H9 (cell line): ENCODE measurements around the gene NTRK3. TPM values are rescaled to one million over a fixed set of nuclear protein-coding genes. Genes with fewer than 3 reads are reported as not detected.

ENCODE experiments used
- DNase-seq: peaks from one replicate; pipeline ENCODE4 v3.0.0-alpha.2; 2017
- H2AFZ ChIP-seq: one replicate; pipeline ENCODE4 v1.6.1; 2013; ENCODE audit warnings: mild to moderate bottlenecking, low read length, control low read depth, moderate library complexity
- H2AK5ac ChIP-seq: 2 replicates; pipeline ENCODE4 v1.6.1; 2013; ENCODE audit warnings: low read length, control low read depth, mixed read lengths; ENCODE audit not compliant: insufficient read length
- H2BK120ac ChIP-seq: one replicate; pipeline ENCODE4 v1.6.1; 2013; ENCODE audit warnings: low read depth, mild to moderate bottlenecking, low read length, control low read depth, inconsistent platforms; ENCODE audit not compliant: poor library complexity, severe bottlenecking
- H2BK12ac ChIP-seq: 2 replicates; pipeline ENCODE4 v1.6.1; 2013; ENCODE audit warnings: low read length, control low read depth, mixed read lengths, low read depth; ENCODE audit not compliant: insufficient read length
- H2BK15ac ChIP-seq: 2 replicates; pipeline ENCODE4 v1.6.1; 2013; ENCODE audit warnings: low read depth, low read length, control low read depth
- H2BK20ac ChIP-seq: one replicate; pipeline ENCODE4 v1.6.1; 2013; ENCODE audit warnings: low read depth, mild to moderate bottlenecking, low read length, control low read depth, inconsistent platforms; ENCODE audit not compliant: poor library complexity, severe bottlenecking
- H2BK5ac ChIP-seq: 2 replicates; pipeline ENCODE4 v1.6.1; 2013; ENCODE audit warnings: low read length, control low read depth, mixed read lengths; ENCODE audit not compliant: insufficient read length
- H3K14ac ChIP-seq: 2 replicates; pipeline ENCODE4 v1.6.1; 2013; ENCODE audit warnings: low read length, control low read depth; ENCODE audit not compliant: insufficient read depth
- H3K18ac ChIP-seq: 2 replicates; pipeline ENCODE4 v1.6.1; 2013; ENCODE audit warnings: low read depth, mild to moderate bottlenecking, mixed read lengths, low read length, control low read depth; ENCODE audit not compliant: insufficient read length
- H3K23ac ChIP-seq: 2 replicates; pipeline ENCODE4 v1.6.1; 2013; ENCODE audit warnings: low read length, control low read depth, mixed read lengths, low read depth; ENCODE audit not compliant: insufficient read length
- H3K23me2 ChIP-seq: 2 replicates; pipeline ENCODE4 v1.6.1; 2013; ENCODE audit warnings: low read depth, mild to moderate bottlenecking, mixed read lengths, low read length, control low read depth; ENCODE audit not compliant: insufficient read length, poor library complexity, severe bottlenecking
- H3K27ac ChIP-seq: 2 replicates; pipeline ENCODE4 v1.5.1; 2013; ENCODE audit warnings: low read length, control low read depth, mixed read lengths, low read depth; ENCODE audit not compliant: insufficient read length
- H3K27me3 ChIP-seq: 2 replicates; pipeline ENCODE4 v1.6.1; 2013; ENCODE audit warnings: low read length, control low read depth, inconsistent platforms; ENCODE audit not compliant: insufficient read depth
- H3K4ac ChIP-seq: 2 replicates; pipeline ENCODE4 v1.6.1; 2013; ENCODE audit warnings: low read depth, mild to moderate bottlenecking, control low read depth, inconsistent platforms, low read length, moderate library complexity
- H3K4me1 ChIP-seq: 2 replicates; pipeline ENCODE4 v1.6.1; 2013; ENCODE audit warnings: low read length, control low read depth, inconsistent platforms; ENCODE audit not compliant: insufficient read depth
- H3K4me2 ChIP-seq: 2 replicates; pipeline ENCODE4 v1.6.1; 2013; ENCODE audit warnings: low read length, control low read depth, mixed read lengths; ENCODE audit not compliant: insufficient read length, insufficient read depth
- H3K56ac ChIP-seq: 2 replicates; pipeline ENCODE4 v1.6.1; 2013; ENCODE audit warnings: low read depth, mild to moderate bottlenecking, mixed read lengths, low read length, control low read depth; ENCODE audit not compliant: insufficient read length
- H3K79me1 ChIP-seq: 2 replicates; pipeline ENCODE4 v1.6.1; 2013; ENCODE audit warnings: low read depth, mild to moderate bottlenecking, moderate library complexity, low read length, control low read depth, inconsistent platforms; ENCODE audit not compliant: insufficient read depth, poor library complexity, severe bottlenecking
- H3K79me2 ChIP-seq: 2 replicates; pipeline ENCODE4 v1.6.1; 2013; ENCODE audit warnings: low read length, control low read depth, inconsistent platforms; ENCODE audit not compliant: insufficient read depth
- H3K9ac ChIP-seq: 2 replicates; pipeline ENCODE4 v1.6.1; 2013; ENCODE audit warnings: low read length, control low read depth, mixed read lengths; ENCODE audit not compliant: insufficient read length; ENCODE audit errors: extremely low read depth
- H3K9me3 ChIP-seq: one replicate; pipeline ENCODE4 v1.6.1; 2013; ENCODE audit warnings: low read depth, low read length, inconsistent platforms; ENCODE audit not compliant: control insufficient read depth
- H3T11ph ChIP-seq: one replicate; pipeline ENCODE4 v1.6.1; 2013; ENCODE audit warnings: mild to moderate bottlenecking, low read length, control low read depth, inconsistent platforms
- H4K20me1 ChIP-seq: one replicate; pipeline ENCODE4 v1.6.1; 2013; ENCODE audit not compliant: control insufficient read depth, insufficient read length, insufficient read depth
- H4K5ac ChIP-seq: 2 replicates; pipeline ENCODE4 v1.6.1; 2013; ENCODE audit warnings: low read depth, mild to moderate bottlenecking, mixed read lengths, low read length, control low read depth; ENCODE audit not compliant: insufficient read length
- H4K8ac ChIP-seq: replicated peaks from 2 replicates; pipeline ENCODE4 v1.6.1; 2013; ENCODE audit warnings: low read length, control low read depth, mixed read lengths, low read depth; ENCODE audit not compliant: insufficient read length
- H4K91ac ChIP-seq: 2 replicates; pipeline ENCODE4 v1.6.1; 2013; ENCODE audit warnings: low read depth, mild to moderate bottlenecking, moderate library complexity, mixed read lengths, low read length, control low read depth; ENCODE audit not compliant: insufficient read length
- H3K27ac Mint-ChIP-seq, 3 experiments: 2 replicates in 2 of 3; 3 replicates in 1 of 3; pipeline ENCODE4 v1.8.0; 2020 to 2021; ENCODE audit warnings: mixed read lengths in 3 of 3, mild to moderate bottlenecking in 1 of 3, moderate library complexity in 1 of 3
- H3K27me3 Mint-ChIP-seq: 2 replicates; pipeline ENCODE4 v1.8.0; 2021; ENCODE audit warnings: low read depth, mild to moderate bottlenecking, moderate library complexity, mixed read lengths
- H3K36me3 Mint-ChIP-seq, 3 experiments: 2 replicates in 2 of 3; 3 replicates in 1 of 3; pipeline ENCODE4 v1.8.0; 2020 to 2021; ENCODE audit warnings: low read depth in 3 of 3, mixed read lengths in 3 of 3; ENCODE audit not compliant: insufficient read depth in 1 of 3
- H3K4me1 Mint-ChIP-seq, 2 experiments: 2 replicates each; pipeline ENCODE4 v1.8.0; 2020; ENCODE audit warnings: mixed read lengths in 2 of 2
- H3K4me3 Mint-ChIP-seq, 2 experiments: 2 replicates in 1 of 2; 3 replicates in 1 of 2; pipeline ENCODE4 v1.8.0; 2020 to 2021; ENCODE audit warnings: mild to moderate bottlenecking in 2 of 2, mixed read lengths in 2 of 2, moderate library complexity in 1 of 2
- H3K9me3 Mint-ChIP-seq, 2 experiments: 2 replicates in 1 of 2; 3 replicates in 1 of 2; pipeline ENCODE4 v1.8.0; 2020; ENCODE audit warnings: mild to moderate bottlenecking in 2 of 2, mixed read lengths in 2 of 2, moderate library complexity in 1 of 2
- CTCF ChIP-seq: fragments of 200-600 bp; sonication (generic); conservative IDR thresholded peaks from 3 replicates; pipeline ENCODE4 v1.8.0; 2021; ENCODE audit warnings: antibody characterized with exemption, mild to moderate bottlenecking
- WGBS: extraction: QIAGEN DNeasy Blood & Tissue Kit; methylation state at CpG from one replicate; pipeline ENCODE4 v1.1.7; 2013; ENCODE audit warnings: missing lambda C conversion rate, low lambda C conversion rate, mixed read lengths; ENCODE audit not compliant: insufficient read length; ENCODE audit errors: extremely low coverage; 5-methylcytosine and 5-hydroxymethylcytosine counted together
- total RNA-seq: library from RNA; stranded (reverse); gene quantifications from 2 replicates; pipeline ENCODE4 v1.2.1, GENCODE V29; 2021

Gene NTRK3
- total RNA-seq, 1 experiment from 2014 or later, result 2.5 TPM

DNA sequence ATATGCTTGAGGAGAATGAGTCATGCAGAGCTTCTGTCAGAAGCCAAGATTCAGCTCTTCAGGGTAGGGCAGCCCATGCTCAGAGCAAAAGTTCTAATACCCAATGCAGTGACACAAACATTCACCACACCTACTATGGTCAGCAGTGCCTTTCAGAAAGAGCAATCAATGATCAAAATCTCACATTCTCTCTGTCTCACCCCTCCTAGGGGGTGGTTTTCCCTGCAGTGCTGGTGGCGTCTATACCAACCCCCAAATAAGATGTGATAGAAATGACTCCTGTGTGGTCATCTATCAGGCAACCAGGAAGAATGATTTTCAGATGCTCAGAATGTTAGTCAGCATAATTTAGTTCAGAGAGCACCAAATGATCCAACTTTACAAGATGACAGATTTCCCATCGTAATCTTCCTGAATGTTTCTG is 385.3 kb downstream of the NTRK3 start:
- Histone ChIP-seq H3K23ac (no peak overlapping the region), H3K4me1 (no peaks in the 10 kb centered on the region), H2AK5ac (no peak overlapping the region), H2BK15ac (no peak overlapping the region), H3K9me3 (no peaks in the 10 kb centered on the region), H3K14ac (no peak overlapping the region), H3K56ac (no peak overlapping the region), H3K9ac (no peak overlapping the region), H4K5ac (no peak overlapping the region), H4K8ac (no peak overlapping the region), H4K20me1 (no peaks in the 10 kb centered on the region), H2BK120ac (no peak overlapping the region), H3K79me2 (no peaks in the 10 kb centered on the region), H2BK5ac (no peak overlapping the region), H3K27me3 (no peaks in the 10 kb centered on the region), H3K23me2 (no peaks in the 10 kb centered on the region), H2AFZ (no peak overlapping the region), H3K27ac (no peak overlapping the region), H2BK20ac (no peak overlapping the region), H3K18ac (no peak overlapping the region), H3K4me2 (no peak overlapping the region), H4K91ac (no peak overlapping the region), H3K79me1 (no peaks in the 10 kb centered on the region), H3K4ac (no peak overlapping the region), H3T11ph (no peak overlapping the region), H2BK12ac (no peak overlapping the region)
- H3K9me3 Mint-ChIP-seq, result no peaks in the 10 kb centered on the region
- H3K36me3 Mint-ChIP-seq, result no peaks in the 10 kb centered on the region
- H3K4me3 Mint-ChIP-seq, result no peak overlapping the region
- H3K4me1 Mint-ChIP-seq, result peaks cover 3 to 6% of the 10 kb centered on the region in 2 experiments; a peak in 3 of 4 replicates
- DNase-seq, result no peak
- no peak overlapping the region for H3K27ac Mint-ChIP-seq
- H3K27me3 Mint-ChIP-seq, result peaks cover 2% of the 10 kb centered on the region
- no CpG with 5 or more reads among the region's 2 CpGs for WGBS
- TF ChIP-seq CTCF, result no peak
